ENCODE results near the gene TNFRSF21.

Gene TNFRSF21

GRCh38 chr6:47251396-47251795 is 58.3 kb downstream of the TNFRSF21 start:
- peaks cover 24% of the 10 kb centered on the region for H3K4me1 ChIP-seq (ENCODE audit: insufficient read depth, low read length)
- WGBS: 94% methylated on average over 5 of the region's 5 CpGs

GRCh38 chr6:47250302-47250701 is 59.4 kb downstream of the TNFRSF21 start:
- Histone ChIP-seq H3K27ac (ENCODE audit: low read depth, low read length) (no peak overlapping the region), H3K4me3 (ENCODE audit: low read length) (no peak overlapping the region), H3K4me1 (ENCODE audit: insufficient read depth, low read length) (peaks cover 27% of the 10 kb centered on the region), H3K27me3 (ENCODE audit: insufficient read depth, low read length) (no peaks in the 10 kb centered on the region), H3K36me3 (ENCODE audit: insufficient read depth, low read length) (peaks cover 66% of the 10 kb centered on the region), H3K9me3 (ENCODE audit: insufficient read depth, low read depth, low read length) (no peaks in the 10 kb centered on the region), H3K9ac (ENCODE audit: low read depth, low read length) (no peak overlapping the region)
- WGBS: 86% methylated on average over 1 of the region's 1 CpG

More at GRCh38 chr6:47251396-47251795, 58.3 kb downstream of the TNFRSF21 start:
- Histone ChIP-seq H3K36me3 (ENCODE audit: insufficient read depth, low read length) (peaks cover 61% of the 10 kb centered on the region), H3K9me3 (ENCODE audit: insufficient read depth, low read depth, low read length) (no peaks in the 10 kb centered on the region), H3K27ac (ENCODE audit: low read depth, low read length) (no peak overlapping the region), H3K27me3 (ENCODE audit: insufficient read depth, low read length) (no peaks in the 10 kb centered on the region), H3K4me3 (ENCODE audit: low read length) (no peak overlapping the region), H3K9ac (ENCODE audit: low read depth, low read length) (no peak overlapping the region)

GRCh38 chr6:47248446-47248845 is 61.3 kb downstream of the TNFRSF21 start:
- no peak overlapping the region for H3K4me3 ChIP-seq (ENCODE audit: low read length)
- no peak overlapping the region for H3K27ac ChIP-seq (ENCODE audit: low read depth, low read length)
- no peaks in the 10 kb centered on the region for H3K27me3 ChIP-seq (ENCODE audit: insufficient read depth, low read length)
- WGBS: 95% methylated on average over 1 of the region's 1 CpG
- no peaks in the 10 kb centered on the region for H3K9me3 ChIP-seq (ENCODE audit: insufficient read depth, low read depth, low read length)
- peaks cover 27% of the 10 kb centered on the region for H3K4me1 ChIP-seq (ENCODE audit: insufficient read depth, low read length)
- peaks cover 53% of the 10 kb centered on the region for H3K36me3 ChIP-seq (ENCODE audit: insufficient read depth, low read length)
- H3K9ac ChIP-seq (ENCODE audit: low read depth, low read length): no peak overlapping the region

GRCh38 chr6:47247227-47247797 is 62.4 kb downstream of the TNFRSF21 start:
- Histone ChIP-seq H3K36me3 (ENCODE audit: insufficient read depth, low read length) (peaks cover 41% of the 10 kb centered on the region), H3K4me3 (ENCODE audit: low read length) (no peak overlapping the region), H3K27ac (ENCODE audit: low read depth, low read length) (0 out of 2 replicates have a peak overlapping the region, but pooled peaks have one; percentile 2), H3K4me1 (ENCODE audit: insufficient read depth, low read length) (peaks cover 33% of the 10 kb centered on the region), H3K9ac (ENCODE audit: low read depth, low read length) (no peak overlapping the region), H3K9me3 (ENCODE audit: insufficient read depth, low read depth, low read length) (no peaks in the 10 kb centered on the region), H3K27me3 (ENCODE audit: insufficient read depth, low read length) (no peaks in the 10 kb centered on the region)
- WGBS: 88% methylated on average over 2 of the region's 2 CpGs

- no peak overlapping the region for H3K4me3 ChIP-seq (ENCODE audit: low read length)
- H3K9ac ChIP-seq (ENCODE audit: low read depth, low read length): no peak overlapping the region
- no peaks in the 10 kb centered on the region for H3K9me3 ChIP-seq (ENCODE audit: insufficient read depth, low read depth, low read length)
- peaks cover 34% of the 10 kb centered on the region for H3K36me3 ChIP-seq (ENCODE audit: insufficient read depth, low read length)
- peaks cover 40% of the 10 kb centered on the region for H3K4me1 ChIP-seq (ENCODE audit: insufficient read depth, low read length)
- no peaks in the 10 kb centered on the region for H3K27me3 ChIP-seq (ENCODE audit: insufficient read depth, low read length)
- WGBS: 75% methylated on average over 2 of the region's 2 CpGs
- H3K27ac ChIP-seq (ENCODE audit: low read depth, low read length): no peak overlapping the region
These were observed 63.2 kb downstream of the TNFRSF21 start for GRCh38 chr6:47246551-47246950.

GRCh38 chr6:47245745-47246371 is 63.8 kb downstream of the TNFRSF21 start:
- Histone ChIP-seq H3K4me3 (ENCODE audit: low read length) (no peak overlapping the region), H3K27ac (ENCODE audit: low read depth, low read length) (no peak overlapping the region), H3K4me1 (ENCODE audit: insufficient read depth, low read length) (peaks cover 40% of the 10 kb centered on the region), H3K9ac (ENCODE audit: low read depth, low read length) (no peak overlapping the region), H3K36me3 (ENCODE audit: insufficient read depth, low read length) (peaks cover 27% of the 10 kb centered on the region), H3K9me3 (ENCODE audit: insufficient read depth, low read depth, low read length) (no peaks in the 10 kb centered on the region), H3K27me3 (ENCODE audit: insufficient read depth, low read length) (no peaks in the 10 kb centered on the region)
- 84% methylated on average over 2 of the region's 2 CpGs for WGBS

GRCh38 chr6:47242483-47243386 is 67.0 kb downstream of the TNFRSF21 start:
- H3K9ac ChIP-seq (ENCODE audit: low read depth, low read length): peak overlapping the region; percentile 2; the same call in 1 of the 2 replicates
- 60% methylated on average over 14 of the region's 14 CpGs for WGBS
- H3K4me3 ChIP-seq (ENCODE audit: low read length): no peak overlapping the region
- peaks cover 20% of the 10 kb centered on the region for H3K36me3 ChIP-seq (ENCODE audit: insufficient read depth, low read length)
- H3K9me3 ChIP-seq (ENCODE audit: insufficient read depth, low read depth, low read length): no peaks in the 10 kb centered on the region
- H3K27me3 ChIP-seq (ENCODE audit: insufficient read depth, low read length): no peaks in the 10 kb centered on the region
- H3K27ac ChIP-seq (ENCODE audit: low read depth, low read length): peak overlapping the region; percentile 7; the same call in 1 of the 2 replicates
- H3K4me1 ChIP-seq (ENCODE audit: insufficient read depth, low read length): peaks cover 26% of the 10 kb centered on the region

- H3K27me3 ChIP-seq (ENCODE audit: insufficient read depth, low read length): no peaks in the 10 kb centered on the region
- H3K36me3 ChIP-seq (ENCODE audit: insufficient read depth, low read length): peaks cover 20% of the 10 kb centered on the region
- H3K27ac ChIP-seq (ENCODE audit: low read depth, low read length): peak overlapping the region; percentile 7; the same call in 1 of the 2 replicates
- peaks cover 20% of the 10 kb centered on the region for H3K4me1 ChIP-seq (ENCODE audit: insufficient read depth, low read length)
- H3K9ac ChIP-seq (ENCODE audit: low read depth, low read length): peak overlapping the region; percentile 2; the same call in 1 of the 2 replicates
- H3K4me3 ChIP-seq (ENCODE audit: low read length): no peak overlapping the region
- no peaks in the 10 kb centered on the region for H3K9me3 ChIP-seq (ENCODE audit: insufficient read depth, low read depth, low read length)
- WGBS: 96% methylated on average over 4 of the region's 4 CpGs
These were observed 67.8 kb downstream of the TNFRSF21 start for GRCh38 chr6:47241742-47242482.

- WGBS: 99% methylated on average over 5 of the region's 5 CpGs
- Histone ChIP-seq H3K4me3 (ENCODE audit: low read length) (no peak overlapping the region), H3K36me3 (ENCODE audit: insufficient read depth, low read length) (peaks cover 15% of the 10 kb centered on the region)
These were observed 69.3 kb downstream of the TNFRSF21 start for GRCh38 chr6:47240277-47240890.

GRCh38 chr6:47239546-47239945 is 70.2 kb downstream of the TNFRSF21 start:
- Histone ChIP-seq H3K9me3 (ENCODE audit: insufficient read depth, low read depth, low read length) (no peaks in the 10 kb centered on the region), H3K4me1 (ENCODE audit: insufficient read depth, low read length) (peaks cover 21% of the 10 kb centered on the region), H3K4me3 (ENCODE audit: low read length) (no peak overlapping the region), H3K27me3 (ENCODE audit: insufficient read depth, low read length) (no peaks in the 10 kb centered on the region), H3K27ac (ENCODE audit: low read depth, low read length) (no peak overlapping the region), H3K36me3 (ENCODE audit: insufficient read depth, low read length) (peaks cover 15% of the 10 kb centered on the region), H3K9ac (ENCODE audit: low read depth, low read length) (no peak overlapping the region)
- WGBS: 93% methylated on average over 2 of the region's 2 CpGs

More at GRCh38 chr6:47240277-47240890, 69.3 kb downstream of the TNFRSF21 start:
- no peak overlapping the region for H3K27ac ChIP-seq (ENCODE audit: low read depth, low read length)
- no peak overlapping the region for H3K9ac ChIP-seq (ENCODE audit: low read depth, low read length)
- peaks cover 21% of the 10 kb centered on the region for H3K4me1 ChIP-seq (ENCODE audit: insufficient read depth, low read length)
- no peaks in the 10 kb centered on the region for H3K27me3 ChIP-seq (ENCODE audit: insufficient read depth, low read length)
- H3K9me3 ChIP-seq (ENCODE audit: insufficient read depth, low read depth, low read length): no peaks in the 10 kb centered on the region
